WTC11 (cell line): ENCODE data around the gene PPP1R12B.
"Not testable (repeated sequence)": the region's sequence is repeated elsewhere in the genome, so short reads cannot be mapped to it uniquely, and the experiment has no call there.

ENCODE experiments used
- ARID4B ChIP-seq: sonication (generic); formaldehyde crosslinking; IDR thresholded peaks from 2 replicates; pipeline ENCODE4 v1.8.0; 2023; ENCODE audit warnings: missing genetic modification reagents, mild to moderate bottlenecking, borderline replicate concordance
- CTCF ChIP-seq: fragments of 200-600 bp; IDR thresholded peaks from 2 replicates; pipeline ENCODE4 v1.8.0; 2022; ENCODE audit warnings: antibody characterized with exemption
- E2F5 ChIP-seq: sonication (generic); formaldehyde crosslinking; IDR thresholded peaks from 2 replicates; pipeline ENCODE4 v1.8.1; 2022; ENCODE audit warnings: mild to moderate bottlenecking, moderate library complexity, missing genetic modification reagents
- MAX ChIP-seq: sonication (generic); formaldehyde crosslinking; IDR thresholded peaks from 2 replicates; pipeline ENCODE4 v1.8.0; 2022; ENCODE audit warnings: mild to moderate bottlenecking, missing genetic modification reagents
- ZNF232 ChIP-seq: sonication (generic); formaldehyde crosslinking; IDR thresholded peaks from 2 replicates; pipeline ENCODE4 v1.8.0; 2022; ENCODE audit warnings: mild to moderate bottlenecking, missing genetic modification reagents
- ZSCAN18 ChIP-seq: fragments of 250-450 bp; sonication (Bioruptor Pico); IDR thresholded peaks from 2 replicates; pipeline ENCODE4 v2.1.2; 2022; ENCODE audit warnings: mild to moderate bottlenecking, moderate library complexity

- TF ChIP-seq CTCF; MAX (CRISPR knock-in tag); E2F5; ZSCAN18 (CRISPR knock-in tag); ZNF232 (CRISPR knock-in tag); ARID4B (CRISPR knock-in tag): not testable (repeated sequence)
Measured at GRCh38 chr1:202352583-202353197, 4.2 kb downstream of the PPP1R12B start.
